Aorta (tissue), 5 donors: ENCODE results near the gene VSNL1. TPM values are rescaled to one million over a fixed set of nuclear protein-coding genes. Genes with fewer than 3 reads are reported as not detected.

Source experiments
- ATAC-seq: fragments of 200-7000 bp; cut with Tn5 transposase; one replicate; pipeline ENCODE4 v1.9.1; 2022; ENCODE audit warnings: moderate library complexity; ENCODE audit not compliant: low FRiP score
- DNase-seq, 2 donors: peaks; one replicate each; pipeline ENCODE4 v3.0.0-alpha.2; 2020
- H3K27ac ChIP-seq, 2 donors: one replicate each; pipeline ENCODE4 v1.5.1; 2013; ENCODE audit warnings: low read length in 2 of 2, mild to moderate bottlenecking in 2 of 2, moderate library complexity in 2 of 2, control low read depth in 1 of 2, inconsistent platforms in 1 of 2, low read depth in 1 of 2
- H3K27me3 ChIP-seq, 2 donors: one replicate each; pipeline ENCODE4 v1.6.1; 2013; ENCODE audit warnings: control low read depth in 1 of 2, low read length in 1 of 2, mild to moderate bottlenecking in 1 of 2, moderate library complexity in 1 of 2; ENCODE audit not compliant: insufficient read depth in 2 of 2, control insufficient read depth in 1 of 2
- H3K36me3 ChIP-seq, 2 donors: one replicate each; pipeline ENCODE4 v1.6.1; 2013; ENCODE audit warnings: control low read depth in 1 of 2, low read length in 1 of 2, mild to moderate bottlenecking in 1 of 2; ENCODE audit not compliant: insufficient read depth in 2 of 2, control insufficient read depth in 1 of 2
- H3K4me1 ChIP-seq, 2 donors: one replicate each; pipeline ENCODE4 v1.6.1; 2013; ENCODE audit warnings: low read length in 2 of 2, control low read depth in 1 of 2, mild to moderate bottlenecking in 1 of 2, moderate library complexity in 1 of 2; ENCODE audit not compliant: insufficient read depth in 2 of 2, control insufficient read depth in 1 of 2
- H3K4me3 ChIP-seq, 2 donors: one replicate each; pipeline ENCODE4 v1.5.1; 2013; ENCODE audit warnings: low read length in 2 of 2, control low read depth in 1 of 2, mild to moderate bottlenecking in 1 of 2
- H3K9me3 ChIP-seq: one replicate; pipeline ENCODE4 v1.6.1; 2013; ENCODE audit warnings: mild to moderate bottlenecking, low read length; ENCODE audit not compliant: control insufficient read depth
- WGBS, 2 donors: extraction: QIAGEN DNeasy Blood & Tissue Kit; methylation state at CpG; one replicate each; pipeline ENCODE4 v1.1.7; 2013; 5-methylcytosine and 5-hydroxymethylcytosine counted together
- intact Hi-C, 2 donors: fragments of 100-400 bp; cut with DNase I; formaldehyde crosslinking; loops; one replicate each; pipeline versions ENCODE4 v1.14.2 to v1.15.0; 2022
- polyA plus RNA-seq, 2 donors: library from polyadenylated mRNA; stranded (reverse); fragments of 200-250 nt; gene quantifications; one replicate each; pipeline ENCODE4 v1.2.3, GENCODE V29; 2013
- total RNA-seq, 2 donors: library from RNA; stranded (reverse); fragmentation: NEBNext Ultra II Directional; extraction: Animal tissue kit (Norgen Biotek cat#: 25700); gene quantifications; one replicate each; pipeline ENCODE4 v1.2.1, GENCODE V29; 2021
- donor health status: healthy with polysubstance abuse.
- donor health status: Bipolar disorder and iron deficiency.
- donor health status: DM: no; HTN: no; CAD: no.
- donor health status: DM: no; HTN: no; CAD: no.
- donor health status: DM: yes; HTN: yes; CAD: no.

Gene VSNL1
- total and polyA plus RNA-seq, 4 donors = not detected

DNA sequence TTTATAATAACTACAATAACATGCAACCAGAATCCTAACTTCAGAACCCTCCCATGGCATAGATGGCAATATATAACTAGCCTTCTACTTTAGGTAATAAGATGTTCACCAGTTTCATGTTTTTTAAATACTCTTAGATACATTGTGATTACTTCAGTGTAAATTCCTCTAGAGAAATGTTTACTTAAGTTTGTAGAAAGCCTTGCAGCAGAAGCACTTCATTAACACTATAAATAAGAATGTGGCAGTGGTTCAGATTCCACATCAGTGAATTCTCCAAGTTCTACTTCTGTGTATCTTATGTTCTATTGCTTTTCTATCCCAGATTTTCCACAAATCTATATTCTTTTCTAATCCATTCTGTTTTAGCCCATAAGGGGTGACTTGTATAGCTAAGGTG is 21.0 kb upstream of the VSNL1 start:
- intact Hi-C loops = loop anchor here in 1 of 2 donors (10.0 kb wide), 1 partner anchor 125 kb away; no protein-coding TSS in a partner anchor
- DNase-seq = no peak
- Histone ChIP-seq H3K36me3 (no peaks in the 10 kb centered on the region), H3K4me3 (no peak overlapping the region), H3K27me3 (no peaks in the 10 kb centered on the region), H3K9me3 (no peaks in the 10 kb centered on the region), H3K27ac (no peak overlapping the region), H3K4me1 (no peaks in the 10 kb centered on the region)
- no peak for ATAC-seq

DNA sequence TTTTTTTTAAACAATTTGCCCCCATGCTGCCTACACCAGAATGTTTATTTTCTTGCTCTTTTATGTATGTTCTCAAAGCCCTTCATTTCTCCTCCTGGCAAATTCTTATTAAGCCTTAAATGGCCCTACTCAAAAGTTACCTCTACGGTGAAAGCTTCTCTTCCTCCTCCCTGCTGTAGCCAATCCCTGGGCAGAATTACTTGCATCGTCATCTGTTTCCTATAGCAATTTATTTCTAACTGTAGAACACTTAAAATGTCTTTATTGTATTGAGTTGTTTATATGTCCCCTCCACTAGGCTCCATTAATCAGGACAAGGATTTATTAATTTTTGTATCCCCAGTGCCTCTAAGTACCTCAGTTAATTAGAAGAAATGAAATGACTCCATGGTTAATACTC is 19.7 kb upstream of the VSNL1 start:
- no peak for DNase-seq
- no peaks in the 10 kb centered on the region for H3K27me3 ChIP-seq
- H3K4me3 ChIP-seq = no peak overlapping the region
- no peaks in the 10 kb centered on the region for H3K9me3 ChIP-seq
- ATAC-seq = no peak
- no peak overlapping the region for H3K27ac ChIP-seq
- intact Hi-C loops = no loop called here
- no peaks in the 10 kb centered on the region for H3K4me1 ChIP-seq
- H3K36me3 ChIP-seq = no peaks in the 10 kb centered on the region
- WGBS, 2 donors = 74 to 80% methylated on average over 2 of the region's 2 CpGs

DNA sequence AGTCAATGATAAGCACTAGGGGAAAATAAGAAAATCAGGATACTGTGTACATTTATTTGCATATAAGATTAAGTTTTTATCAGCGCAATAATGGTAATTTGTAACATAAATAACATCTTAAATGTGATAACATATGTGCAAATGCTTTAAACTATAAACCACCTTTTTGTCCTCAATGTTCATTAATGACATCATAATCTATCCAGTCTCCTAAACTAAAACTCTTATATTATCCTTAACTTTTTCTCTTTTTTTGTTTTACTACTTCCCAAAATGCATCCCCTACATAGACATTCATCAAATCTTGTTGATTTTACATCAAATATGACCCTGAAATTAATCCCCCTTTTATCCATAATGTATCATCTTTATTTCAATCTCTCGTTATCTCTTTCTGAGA is 18.9 kb upstream of the VSNL1 start:
- 88 to 89% methylated on average over 2 of the region's 2 CpGs for WGBS, 2 donors
- DNase-seq (no peak), ATAC-seq (no peak)
- Histone ChIP-seq H3K36me3 (no peaks in the 10 kb centered on the region), H3K4me1 (no peaks in the 10 kb centered on the region), H3K27ac (no peak overlapping the region), H3K9me3 (no peaks in the 10 kb centered on the region), H3K4me3 (no peak overlapping the region), H3K27me3 (no peaks in the 10 kb centered on the region)
- intact Hi-C loops = no loop called here

DNA sequence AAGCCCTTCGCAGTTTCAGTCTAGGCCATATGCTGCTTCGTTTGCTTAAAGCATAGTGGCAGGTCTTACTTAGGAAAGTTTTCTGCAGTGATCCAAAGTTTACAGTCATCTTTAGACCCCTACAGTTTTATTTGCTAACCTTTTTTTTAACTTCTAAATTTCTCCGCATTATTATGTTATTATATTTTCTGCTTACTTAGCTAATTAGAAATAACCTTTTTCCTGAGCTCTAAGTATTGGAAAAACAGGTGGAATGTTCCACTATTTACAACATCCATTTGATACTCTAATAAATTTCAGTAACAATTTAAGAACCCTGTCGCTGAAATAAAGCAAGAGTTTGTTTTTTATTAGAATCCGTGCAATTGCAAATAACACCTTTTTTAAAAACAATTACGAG is 18.2 kb upstream of the VSNL1 start:
- intact Hi-C loops = no loop called here
- no peak for ATAC-seq
- Histone ChIP-seq H3K4me1 (no peaks in the 10 kb centered on the region), H3K27ac (no peak overlapping the region), H3K27me3 (no peaks in the 10 kb centered on the region), H3K9me3 (no peaks in the 10 kb centered on the region), H3K36me3 (no peaks in the 10 kb centered on the region), H3K4me3 (no peak overlapping the region)
- 87 to 88% methylated on average over 6 of the region's 6 CpGs for WGBS, 2 donors
- DNase-seq = no peak

DNA sequence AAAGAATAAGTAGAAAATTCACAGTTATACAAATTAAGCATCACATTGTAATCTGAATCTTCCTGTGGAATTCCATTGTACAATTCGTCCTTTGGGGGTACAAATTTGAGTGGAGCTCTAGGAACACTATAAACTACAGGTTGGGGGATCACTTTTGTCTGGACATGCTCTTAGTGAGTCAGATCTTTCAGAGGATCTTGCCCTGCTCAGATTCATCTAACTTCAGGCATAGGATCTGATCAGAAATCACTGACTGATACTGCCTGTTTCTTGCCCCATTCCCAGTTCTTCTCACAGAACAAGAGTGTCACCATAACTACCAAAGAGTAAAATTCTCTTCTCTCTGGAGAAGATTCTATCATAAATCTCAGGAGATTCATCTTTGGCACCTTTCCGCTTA is 10.7 kb upstream of the VSNL1 start:
- ATAC-seq (no peak), DNase-seq (no peak)
- intact Hi-C loops = no loop called here
- no peak overlapping the region for H3K4me3 ChIP-seq
- H3K9me3 ChIP-seq = no peaks in the 10 kb centered on the region
- no peaks in the 10 kb centered on the region for H3K27me3 ChIP-seq
- H3K36me3 ChIP-seq = no peaks in the 10 kb centered on the region
- no peaks in the 10 kb centered on the region for H3K4me1 ChIP-seq
- no peak overlapping the region for H3K27ac ChIP-seq
- WGBS, 2 donors = 57 to 73% methylated on average over 2 of the region's 2 CpGs

DNA sequence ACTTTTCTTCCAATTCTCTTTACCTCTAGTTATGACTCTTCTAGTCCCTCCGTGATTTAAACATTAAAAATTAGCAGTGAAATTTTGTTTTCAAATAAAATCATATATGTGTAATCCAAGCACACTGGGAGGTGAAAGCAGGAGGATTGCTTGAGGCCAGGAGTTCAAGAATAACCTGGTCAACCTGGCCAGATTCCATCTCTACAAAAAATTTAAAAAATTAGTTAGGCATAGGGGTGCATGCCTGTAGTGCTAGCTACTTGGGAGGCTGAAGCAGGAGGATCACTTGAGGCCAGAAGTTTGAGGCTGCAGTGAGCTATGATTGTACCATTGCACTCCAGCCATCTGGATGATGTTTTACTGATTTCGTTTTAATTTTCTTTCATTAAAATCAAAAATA is 7.0 kb upstream of the VSNL1 start:
- no peaks in the 10 kb centered on the region for H3K27me3 ChIP-seq
- ATAC-seq = no peak
- no peak overlapping the region for H3K4me3 ChIP-seq
- no peaks in the 10 kb centered on the region for H3K9me3 ChIP-seq
- no peak for DNase-seq
- no peak overlapping the region for H3K27ac ChIP-seq
- WGBS, 2 donors = 76 to 83% methylated on average over 2 of the region's 2 CpGs
- H3K4me1 ChIP-seq = no peaks in the 10 kb centered on the region
- no peaks in the 10 kb centered on the region for H3K36me3 ChIP-seq
- intact Hi-C loops = no loop called here

DNA sequence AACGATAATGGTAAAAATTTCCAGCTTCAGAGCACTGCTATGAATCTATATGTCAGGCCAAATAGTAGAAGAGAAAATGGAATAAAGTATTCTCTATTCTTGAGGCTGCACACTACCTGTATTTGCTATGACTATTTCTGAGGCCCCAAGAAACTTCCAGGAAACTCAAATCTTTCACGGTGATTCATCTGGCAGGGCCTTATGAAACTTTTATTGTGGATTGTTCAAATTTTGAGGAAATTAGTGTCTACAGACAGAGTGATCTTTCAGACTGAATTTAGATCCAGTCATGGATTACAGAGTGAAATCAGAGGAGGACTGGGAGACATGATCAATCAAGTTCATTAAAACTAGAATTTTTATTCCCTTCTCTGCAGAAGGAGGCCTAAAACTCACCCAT is 4.1 kb upstream of the VSNL1 start:
- H3K9me3 ChIP-seq = no peaks in the 10 kb centered on the region
- H3K36me3 ChIP-seq = no peaks in the 10 kb centered on the region
- WGBS, 2 donors = 92% methylated on average over 2 of the region's 2 CpGs
- H3K27me3 ChIP-seq = no peaks in the 10 kb centered on the region
- ATAC-seq (no peak), DNase-seq (no peak)
- H3K4me1 ChIP-seq = no peaks in the 10 kb centered on the region
- intact Hi-C loops = no loop called here
- no peak overlapping the region for H3K4me3 ChIP-seq
- no peak overlapping the region for H3K27ac ChIP-seq

DNA sequence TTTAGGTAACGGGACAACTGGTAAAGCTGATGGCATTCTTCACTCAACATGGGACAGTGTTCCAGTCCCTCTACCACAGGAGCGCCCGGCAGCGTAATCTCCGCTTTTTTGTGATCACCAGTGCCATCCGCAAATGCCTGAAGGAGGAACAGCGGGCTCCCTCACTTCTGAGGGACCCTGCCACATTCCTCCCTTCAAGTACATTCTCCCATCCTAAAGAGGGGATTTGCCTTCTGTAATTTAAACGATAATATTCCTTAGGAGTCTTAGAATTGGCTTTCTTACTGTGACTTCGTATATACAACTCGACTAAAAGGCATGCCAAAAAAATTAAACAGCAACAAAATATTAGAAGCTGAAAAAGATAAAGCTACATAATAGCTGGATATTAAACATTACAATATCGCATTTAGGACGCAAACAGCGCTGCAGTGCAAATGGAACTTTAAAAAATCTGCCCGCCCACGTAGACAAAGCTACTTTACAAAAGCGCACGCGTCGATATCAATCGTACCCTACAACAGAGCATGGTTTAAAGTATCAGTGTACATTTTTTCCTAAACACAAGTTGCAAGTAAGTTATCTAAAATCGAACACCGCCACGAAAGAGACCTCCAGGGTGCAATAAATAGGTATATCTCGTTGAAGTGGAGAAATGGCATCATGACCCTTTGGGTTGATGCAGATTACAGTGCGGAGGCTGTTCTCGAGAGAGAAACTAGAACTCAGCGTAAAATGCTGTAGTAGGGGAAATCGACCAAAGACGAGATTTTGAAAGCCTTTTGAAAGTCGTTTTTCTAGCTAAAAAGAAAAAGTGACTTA is 2.3 kb upstream of the VSNL1 start:
- no peaks in the 10 kb centered on the region for H3K36me3 ChIP-seq
- no peak overlapping the region for H3K27ac ChIP-seq
- DNase-seq (no peak), ATAC-seq (no peak)
- intact Hi-C loops = no loop called here
- H3K27me3 ChIP-seq = no peaks in the 10 kb centered on the region
- H3K4me1 ChIP-seq = no peaks in the 10 kb centered on the region
- no peaks in the 10 kb centered on the region for H3K9me3 ChIP-seq
- H3K4me3 ChIP-seq = peak overlapping the region; percentile 30 to 54
- WGBS, 2 donors = 6 to 9% methylated on average over 30 of the region's 30 CpGs

DNA sequence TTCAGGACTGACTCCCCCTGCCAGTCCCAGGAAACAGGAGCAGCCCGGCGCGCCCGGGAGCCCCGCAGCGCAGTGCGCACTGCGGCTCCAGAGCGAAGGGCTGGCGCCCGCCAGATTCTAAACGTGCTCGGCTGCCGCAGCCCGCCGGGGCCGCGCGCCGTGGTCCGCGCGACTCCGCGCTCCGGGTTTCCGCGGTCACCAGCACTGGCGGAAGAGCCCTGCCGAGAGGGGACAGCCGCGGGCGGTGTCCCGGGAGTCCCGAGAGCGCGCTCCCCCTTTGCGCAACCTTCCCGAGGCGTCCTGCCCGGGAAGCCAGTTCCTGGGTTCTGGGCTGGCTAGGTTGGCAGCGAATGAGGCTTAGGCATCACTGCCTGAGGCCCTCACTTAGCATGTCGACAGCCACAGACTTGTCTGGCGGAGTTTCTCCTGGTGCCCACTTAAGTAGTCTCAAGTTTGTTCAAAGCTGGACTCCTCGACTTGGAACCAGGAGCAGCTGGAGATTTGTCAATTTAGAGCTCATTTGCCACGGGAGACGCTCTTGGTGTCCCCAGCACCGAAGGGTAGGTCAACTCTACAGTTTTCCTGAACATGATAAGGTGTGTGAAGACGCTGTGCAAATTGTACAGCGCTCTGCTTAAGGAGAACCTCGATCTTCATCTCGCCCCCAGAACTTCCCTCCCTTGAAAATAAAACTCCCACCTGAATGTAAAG is 1.5 kb upstream of the VSNL1 start:
- H3K27ac ChIP-seq = no peak overlapping the region
- H3K4me1 ChIP-seq = no peaks in the 10 kb centered on the region
- peak overlapping the region; percentile 30 to 54 for H3K4me3 ChIP-seq
- intact Hi-C loops = no loop called here
- WGBS, 2 donors = 2% methylated on average over 50 to 52 of the region's 52 CpGs
- DNase-seq (peak; percentile 64 to 83), ATAC-seq (peak; percentile 88)
- H3K27me3 ChIP-seq = peaks cover 0 to 2% of the 10 kb centered on the region in 2 donors
- no peaks in the 10 kb centered on the region for H3K9me3 ChIP-seq
- H3K36me3 ChIP-seq = no peaks in the 10 kb centered on the region
